Measurements from ENCODE around the gene LRRC8A.

The LRRC8A gene

GRCh38 chr9:128833696-128834095 is 48.2 kb upstream of the LRRC8A start (continued):
- no peak for TF ChIP-seq PBX3 (CRISPR knock-in tag; IDR thresholded peaks at IDR 0.05)
- TF ChIP-seq ZNF623 (tag by site-specific recombination; IDR thresholded peaks at IDR 0.05): no peak
- TF ChIP-seq ZNF354C (tag by site-specific recombination; IDR thresholded peaks at IDR 0.05; ENCODE audit: borderline replicate concordance, low read depth): no peak
- no peak for TF ChIP-seq SETDB1 (IDR thresholded peaks at IDR 0.05; ENCODE audit: insufficient read length, low read length)
- no peak for TF ChIP-seq ZNF121 (tag by site-specific recombination; IDR thresholded peaks at IDR 0.05)
- TF ChIP-seq ZNF660 (tag by site-specific recombination; IDR thresholded peaks at IDR 0.05): no peak
- no peak for TF ChIP-seq ZNF521 (tag by site-specific recombination; IDR thresholded peaks at IDR 0.05)
- TF ChIP-seq ZNF133 (tag by site-specific recombination; IDR thresholded peaks at IDR 0.05): no peak
- TF ChIP-seq ZNF785 (tag by site-specific recombination; IDR thresholded peaks at IDR 0.05): no peak
- TF ChIP-seq CTCF (tag by site-specific recombination; IDR thresholded peaks at IDR 0.05): no peak
- no peak for TF ChIP-seq GFI1B (tag by site-specific recombination; IDR thresholded peaks at IDR 0.05)

GRCh38 chr9:128835246-128836210 is 46.4 kb upstream of the LRRC8A start:
- ChIA-PET CTCF (interaction anchor here (0.6 kb wide), 1 partner anchor 11 kb away, joined by 4 read pairs; no protein-coding TSS in a partner anchor), POLR2A (interaction anchor here (0.5 to 0.7 kb wide), 4 partner anchors 14 to 524 kb away, joined by 3 to 5 read pairs (median 4); partner anchors contain the start of gene KYAT1)
- TF ChIP-seq ZNF366 (tag by site-specific recombination; conservative IDR thresholded peaks at IDR 0.05) (peak; percentile 55), GLIS1 (tag by site-specific recombination; IDR thresholded peaks at IDR 0.05) (no peak), ZNF704 (tag by site-specific recombination; IDR thresholded peaks at IDR 0.05) (no peak)
- no peak overlapping the region for H3K27ac ChIP-seq (ENCODE audit: extremely low read depth, low read depth, low read length)
- H3K36me3 ChIP-seq (ENCODE audit: control insufficient read depth in 2 of 2, insufficient read depth in 1 of 2, low read length in 2 of 2): peaks cover 0 to 22% of the 10 kb centered on the region in 2 experiments; a peak in 2 of 3 replicates
- H3K4me1 ChIP-seq (ENCODE audit: control insufficient read depth, insufficient read depth, low read length): no peaks in the 10 kb centered on the region
- H3K9me3 ChIP-seq (ENCODE audit: control insufficient read depth, insufficient read depth, low read depth, low read length): no peaks in the 10 kb centered on the region
- no peak overlapping the region for H3K4me3 ChIP-seq (ENCODE audit: low read depth, low read length)

- CTCF ChIA-PET: no interaction called here
- TF ChIP-seq INSM2 (tag by site-specific recombination; IDR thresholded peaks at IDR 0.05) (no peak), ZNF140 (tag by site-specific recombination; IDR thresholded peaks at IDR 0.05) (no peak), ZSCAN23 (tag by site-specific recombination; IDR thresholded peaks at IDR 0.05) (no peak), SP3 (tag by site-specific recombination; IDR thresholded peaks at IDR 0.05) (no peak), KLF16 (tag by site-specific recombination; IDR thresholded peaks at IDR 0.05) (no peak)
- H3K27ac ChIP-seq (ENCODE audit: extremely low read depth, low read depth, low read length): no peak overlapping the region
- H3K4me3 ChIP-seq (ENCODE audit: low read depth, low read length): no peak overlapping the region
- no peaks in the 10 kb centered on the region for H3K4me1 ChIP-seq (ENCODE audit: control insufficient read depth, insufficient read depth, low read length)
- H3K36me3 ChIP-seq (ENCODE audit: control insufficient read depth in 2 of 2, insufficient read depth in 1 of 2, low read length in 2 of 2): peaks cover 0 to 22% of the 10 kb centered on the region in 2 experiments; a peak in 2 of 3 replicates
- POLR2A ChIA-PET: no interaction called here
- no peaks in the 10 kb centered on the region for H3K9me3 ChIP-seq (ENCODE audit: control insufficient read depth, insufficient read depth, low read depth, low read length)
Observed at GRCh38 chr9:128836509-128837145, 45.3 kb upstream of the LRRC8A start.

Data from HEK293 (cell line).